Epithelial cell of umbilical artery (primary cell): Measurements from ENCODE around the gene PTBP2. TPM values are rescaled to one million over a fixed set of nuclear protein-coding genes. Genes with fewer than 3 reads are reported as not detected.

Experiments used
- total RNA-seq: library from RNA; depleted of rRNA; stranded (reverse); fragments of >200 nt; gene quantifications from 2 replicates; pipeline ENCODE4 v1.2.3, GENCODE V29; 2014

The PTBP2 gene, protein sequence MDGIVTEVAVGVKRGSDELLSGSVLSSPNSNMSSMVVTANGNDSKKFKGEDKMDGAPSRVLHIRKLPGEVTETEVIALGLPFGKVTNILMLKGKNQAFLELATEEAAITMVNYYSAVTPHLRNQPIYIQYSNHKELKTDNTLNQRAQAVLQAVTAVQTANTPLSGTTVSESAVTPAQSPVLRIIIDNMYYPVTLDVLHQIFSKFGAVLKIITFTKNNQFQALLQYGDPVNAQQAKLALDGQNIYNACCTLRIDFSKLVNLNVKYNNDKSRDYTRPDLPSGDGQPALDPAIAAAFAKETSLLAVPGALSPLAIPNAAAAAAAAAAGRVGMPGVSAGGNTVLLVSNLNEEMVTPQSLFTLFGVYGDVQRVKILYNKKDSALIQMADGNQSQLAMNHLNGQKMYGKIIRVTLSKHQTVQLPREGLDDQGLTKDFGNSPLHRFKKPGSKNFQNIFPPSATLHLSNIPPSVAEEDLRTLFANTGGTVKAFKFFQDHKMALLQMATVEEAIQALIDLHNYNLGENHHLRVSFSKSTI
- total RNA-seq = 13.6 and 17.9 TPM in 2 replicates

GRCh38 chr1:96721416-96722160 is at the start of gene PTBP2:
PTBP2 (plus strand) TSS chr1:96721784; CDS start chr1:96721865, 81 bp downstream.

